HTR-8/SVneo (cell line): ENCODE data around the gene NPNT.

ENCODE experiments used
- DNase-seq: peaks from one replicate; pipeline ENCODE4 v3.0.0; 2011; ENCODE audit warnings: low spot score, mixed read lengths; ENCODE audit not compliant: insufficient read length
- FAIRE-seq: peaks from 2 replicates; lab custom pipeline; 2011; peaks lifted over from hg19 to GRCh38; lab: Jason Lieb, UNC

NPNT gene

GRCh38 chr4:106010761-106011160 lies 115.5 kb downstream of the NPNT start:
- DNase-seq, result no peak
- no peak for FAIRE-seq

GRCh38 chr4:106011387-106011786 lies 116.1 kb downstream of the NPNT start:
- FAIRE-seq, result no peak
- DNase-seq, result no peak

DNA sequence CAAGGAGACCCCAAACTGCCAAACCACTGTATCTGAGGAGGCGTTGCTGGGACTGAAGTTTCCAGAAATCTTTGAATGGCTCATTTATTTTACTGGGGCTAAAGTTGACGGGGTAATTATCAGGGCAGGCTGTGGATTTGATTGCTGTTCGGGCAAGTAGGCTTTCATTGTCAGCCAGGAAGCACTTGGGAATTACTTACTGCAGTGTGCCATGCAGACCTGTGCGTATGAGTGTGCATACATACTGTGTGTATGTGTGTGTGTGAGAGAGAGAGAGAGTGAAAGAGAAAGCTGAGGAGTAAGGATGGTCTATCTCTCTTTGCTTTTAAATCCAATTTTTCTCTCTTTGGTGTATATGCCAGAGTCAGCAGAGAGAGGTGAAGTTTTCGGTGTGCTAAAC lies 122.7 kb downstream of the NPNT start:
- no peak for DNase-seq
- FAIRE-seq, result no peak

DNA sequence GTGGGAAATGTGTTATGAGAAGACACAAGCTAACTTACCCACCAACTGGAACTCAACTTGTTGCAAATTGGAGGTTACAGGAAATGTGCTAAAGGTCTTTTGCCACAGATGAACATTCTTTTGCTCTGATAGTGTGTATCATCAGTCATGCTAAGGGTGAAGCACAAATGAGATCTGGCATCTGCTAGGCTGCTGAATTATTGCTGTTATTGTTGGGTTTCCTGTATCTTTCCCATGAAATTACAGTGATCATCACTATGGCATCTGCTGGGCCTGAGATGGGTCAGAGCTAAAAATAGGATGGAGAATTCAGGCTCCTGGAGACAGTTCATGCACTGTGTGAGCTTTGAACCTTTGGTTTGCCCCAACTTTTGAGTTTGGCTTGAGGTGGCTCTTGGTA lies 124.5 kb downstream of the NPNT start:
- no peak for FAIRE-seq
- no peak for DNase-seq
